Glutamatergic neuron (in vitro differentiated cells): ENCODE data around the gene JAKMIP1. TPM values are rescaled to one million over a fixed set of nuclear protein-coding genes. Genes with fewer than 3 reads are reported as not detected.

Experiments
- DNase-seq: peaks from one replicate; pipeline ENCODE4 v3.0.0; 2022
- H3K27ac Mint-ChIP-seq: one replicate; pipeline ENCODE4 v1.8.0; 2020; ENCODE audit warnings: mild to moderate bottlenecking, mixed read lengths, inconsistent platforms; ENCODE audit not compliant: unreplicated experiment
- H3K27me3 Mint-ChIP-seq: one replicate; pipeline ENCODE4 v1.8.0; 2020; ENCODE audit warnings: mild to moderate bottlenecking, moderate library complexity, mixed read lengths, inconsistent platforms; ENCODE audit not compliant: unreplicated experiment
- H3K36me3 Mint-ChIP-seq: one replicate; pipeline ENCODE4 v1.8.0; 2020; ENCODE audit warnings: mild to moderate bottlenecking, mixed read lengths, inconsistent platforms; ENCODE audit not compliant: unreplicated experiment
- H3K4me1 Mint-ChIP-seq: one replicate; pipeline ENCODE4 v1.8.0; 2020; ENCODE audit warnings: mild to moderate bottlenecking, low read depth, mixed read lengths, inconsistent platforms; ENCODE audit not compliant: unreplicated experiment
- H3K4me3 Mint-ChIP-seq: one replicate; pipeline ENCODE4 v1.8.0; 2020; ENCODE audit warnings: mild to moderate bottlenecking, mixed read lengths, inconsistent platforms; ENCODE audit not compliant: unreplicated experiment
- H3K9me3 Mint-ChIP-seq: one replicate; pipeline ENCODE4 v1.8.0; 2020; ENCODE audit warnings: mild to moderate bottlenecking, moderate library complexity, mixed read lengths, inconsistent platforms; ENCODE audit not compliant: unreplicated experiment
- CTCF ChIP-seq: fragments of 200-600 bp; sonication (generic); IDR thresholded peaks from one replicate; pipeline ENCODE4 v1.5.0; 2021; ENCODE audit not compliant: partially characterized antibody, unreplicated experiment
- total RNA-seq: library from RNA; stranded (reverse); fragmentation: NEBNext Ultra II Directional; extraction: Animal tissue kit (Norgen Biotek cat#: 25700); gene quantifications from one replicate; pipeline ENCODE4 v1.2.1, GENCODE V29; 2021; ENCODE audit not compliant: unreplicated experiment

JAKMIP1 gene
- total RNA-seq, 1 donor from 2014 or later, result 2.4 TPM

- DNase-seq, result no peak
Observed at GRCh38 chr4:6229671-6230501, 29.5 kb upstream of the JAKMIP1 start.

GRCh38 chr4:6229095-6229494 is 28.7 kb upstream of the JAKMIP1 start:
- no peak for DNase-seq
- Mint-ChIP-seq H3K4me3 (no peak overlapping the region), H3K4me1 (peaks cover 9% of the 10 kb centered on the region), H3K9me3 (peaks cover 2% of the 10 kb centered on the region), H3K27me3 (peaks cover 4% of the 10 kb centered on the region), H3K36me3 (no peaks in the 10 kb centered on the region), H3K27ac (peak overlapping the region; percentile 26)
- no peak for TF ChIP-seq CTCF

More at GRCh38 chr4:6229671-6230501, 29.5 kb upstream of the JAKMIP1 start:
- no peak overlapping the region for H3K27ac Mint-ChIP-seq
- H3K9me3 Mint-ChIP-seq, result peaks cover 2% of the 10 kb centered on the region
- no peak overlapping the region for H3K4me3 Mint-ChIP-seq
- no peak for TF ChIP-seq CTCF
- peaks cover 4% of the 10 kb centered on the region for H3K27me3 Mint-ChIP-seq
- H3K4me1 Mint-ChIP-seq, result peaks cover 9% of the 10 kb centered on the region
- H3K36me3 Mint-ChIP-seq, result no peaks in the 10 kb centered on the region

GRCh38 chr4:6228158-6229067 is 28.1 kb upstream of the JAKMIP1 start:
- DNase-seq, result no peak
- peaks cover 2% of the 10 kb centered on the region for H3K9me3 Mint-ChIP-seq
- H3K27ac Mint-ChIP-seq, result no peak overlapping the region
- peaks cover 4% of the 10 kb centered on the region for H3K27me3 Mint-ChIP-seq
- no peaks in the 10 kb centered on the region for H3K36me3 Mint-ChIP-seq
- no peak overlapping the region for H3K4me3 Mint-ChIP-seq
- peaks cover 9% of the 10 kb centered on the region for H3K4me1 Mint-ChIP-seq
- TF ChIP-seq CTCF, result no peak

- Mint-ChIP-seq H3K4me3 (no peak overlapping the region), H3K27ac (no peak overlapping the region), H3K4me1 (peaks cover 9% of the 10 kb centered on the region), H3K36me3 (no peaks in the 10 kb centered on the region), H3K9me3 (peaks cover 2% of the 10 kb centered on the region), H3K27me3 (peaks cover 4% of the 10 kb centered on the region)
- DNase-seq, result no peak
- no peak for TF ChIP-seq CTCF
Observed at GRCh38 chr4:6227412-6228157, 27.2 kb upstream of the JAKMIP1 start.
